ENCODE results near the gene TESK2. TPM values are rescaled to one million over a fixed set of nuclear protein-coding genes. Genes with fewer than 3 reads are reported as not detected.

Gene TESK2
- polyA plus RNA-seq, 1 donor, result 1.9 TPM

DNA sequence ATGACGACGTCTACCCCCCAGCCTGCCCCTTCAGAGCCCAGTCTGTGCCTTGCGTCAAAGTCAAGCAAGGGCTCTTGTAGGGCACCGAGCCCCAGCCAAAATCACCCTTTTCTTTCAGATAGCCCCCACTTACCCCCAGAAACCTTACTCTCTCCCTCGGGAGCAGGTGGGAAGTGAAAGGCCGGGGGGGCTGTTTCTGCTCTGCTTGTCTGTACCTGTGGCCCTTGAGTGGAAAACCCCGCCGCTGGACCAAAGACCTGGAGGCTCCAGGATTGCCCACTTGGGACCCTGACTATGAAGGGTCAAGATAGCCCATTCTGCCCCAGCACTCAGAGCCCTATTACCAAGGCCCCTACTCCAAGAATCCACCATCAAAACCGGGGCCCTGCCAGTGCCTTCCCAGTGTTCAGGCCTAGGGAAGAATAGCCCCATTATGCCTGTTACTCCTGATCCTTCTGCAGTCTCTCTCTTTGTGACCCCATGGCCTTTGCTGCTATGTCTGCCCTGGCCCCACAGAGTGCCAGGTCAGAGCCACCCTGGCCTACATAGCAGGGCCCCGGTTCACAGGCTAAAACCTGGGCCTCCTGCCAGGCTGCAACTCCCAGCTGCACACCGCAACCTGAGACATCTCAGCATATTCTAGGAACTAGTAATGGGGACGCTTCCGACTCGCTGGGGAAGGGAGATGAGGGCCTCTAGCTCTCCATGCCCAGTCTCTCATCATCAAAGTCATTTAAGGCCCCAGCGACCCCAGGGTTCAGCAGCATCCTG lies 186.5 kb downstream of the TESK2 start:
- no peak for DNase-seq (ENCODE audit: low read depth)

DNA sequence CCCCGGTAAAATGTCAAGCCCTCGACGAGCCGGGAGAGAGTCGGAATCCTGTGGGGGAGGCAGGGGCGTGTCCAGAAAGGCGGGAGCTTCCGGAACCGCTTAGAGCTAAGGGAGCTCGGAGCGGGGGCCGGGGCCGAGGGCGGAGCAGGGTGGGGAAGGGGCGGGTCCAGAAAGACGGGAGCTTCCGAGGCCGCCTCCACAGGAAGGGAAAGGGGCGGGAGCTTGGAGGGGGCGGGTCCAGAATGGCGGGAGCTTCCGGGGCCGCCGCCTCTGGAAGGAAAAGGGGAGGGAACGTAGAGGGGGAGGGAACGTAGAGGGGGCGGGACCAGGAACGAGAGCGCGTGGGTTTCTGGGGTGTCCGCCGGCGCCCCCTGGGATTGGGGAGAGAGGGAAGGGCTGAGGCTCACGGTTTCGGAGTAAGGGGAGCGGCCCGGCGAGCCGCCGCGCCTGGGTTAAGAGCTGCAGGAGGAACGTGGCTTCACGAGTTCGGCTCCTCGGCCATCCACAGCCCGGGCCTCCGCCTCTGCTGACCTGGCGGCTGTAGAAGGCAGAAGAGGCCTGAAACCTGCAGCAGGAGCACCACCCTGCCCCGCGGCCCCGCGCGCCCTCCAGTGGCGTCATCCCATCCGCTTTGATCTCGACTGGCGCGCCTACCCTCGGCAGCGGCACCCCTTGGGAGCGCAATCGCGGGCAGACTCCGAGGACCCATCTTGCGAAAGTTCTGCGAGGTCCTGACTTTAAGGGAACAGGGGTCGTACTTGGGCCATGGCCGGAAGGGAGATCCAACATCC lies 187.2 kb downstream of the TESK2 start:
- DNase-seq (ENCODE audit: low read depth), result peak; percentile 83

DNA sequence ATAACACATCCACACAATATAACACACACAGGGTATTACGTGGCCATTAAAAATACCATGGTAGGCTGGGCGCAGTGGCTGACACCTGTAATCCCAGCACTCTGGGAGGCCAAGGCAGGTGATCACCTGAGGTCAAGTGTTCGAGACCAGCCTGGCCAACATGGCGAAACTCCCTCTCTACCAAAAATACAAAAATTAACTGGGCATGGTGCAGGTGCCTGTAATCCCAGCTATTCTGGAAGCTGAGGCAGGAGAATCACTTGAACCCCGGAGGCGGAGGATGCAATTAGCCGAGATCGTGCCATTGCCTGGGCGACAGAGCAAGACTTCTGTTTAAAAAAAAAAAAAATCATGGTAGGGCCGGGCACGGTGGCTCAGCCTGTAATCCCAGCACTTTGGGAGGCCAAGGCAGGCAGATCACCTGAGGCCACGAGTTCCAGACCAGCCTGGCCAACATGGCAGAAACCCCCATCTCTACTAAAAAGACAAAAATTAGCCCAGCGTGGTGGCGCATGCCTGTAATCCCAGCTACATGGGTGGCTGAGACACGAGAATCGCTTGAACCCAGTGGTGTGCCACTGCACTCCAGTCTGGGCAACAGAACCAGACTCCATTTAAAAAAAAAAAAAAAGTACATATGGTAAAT lies 188.3 kb downstream of the TESK2 start:
- no peak for DNase-seq (ENCODE audit: low read depth)

DNA sequence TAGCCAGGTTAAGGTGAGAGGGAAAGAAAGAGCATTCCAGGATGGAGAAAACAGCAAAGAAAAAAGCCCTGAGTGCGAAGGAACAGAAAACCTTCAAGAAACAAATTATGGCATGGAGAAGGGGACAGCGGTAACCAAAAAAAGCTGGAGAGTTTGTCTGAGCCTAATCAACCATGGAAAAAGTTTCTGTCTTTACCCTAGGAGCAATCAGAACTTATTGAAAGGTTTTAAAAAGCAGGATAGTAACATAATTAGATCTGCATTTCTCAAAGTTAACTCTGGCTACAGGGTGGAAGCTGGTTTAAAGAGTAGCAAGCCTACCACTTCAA lies 190.3 kb downstream of the TESK2 start:
- DNase-seq (ENCODE audit: low read depth), result no peak

DNA sequence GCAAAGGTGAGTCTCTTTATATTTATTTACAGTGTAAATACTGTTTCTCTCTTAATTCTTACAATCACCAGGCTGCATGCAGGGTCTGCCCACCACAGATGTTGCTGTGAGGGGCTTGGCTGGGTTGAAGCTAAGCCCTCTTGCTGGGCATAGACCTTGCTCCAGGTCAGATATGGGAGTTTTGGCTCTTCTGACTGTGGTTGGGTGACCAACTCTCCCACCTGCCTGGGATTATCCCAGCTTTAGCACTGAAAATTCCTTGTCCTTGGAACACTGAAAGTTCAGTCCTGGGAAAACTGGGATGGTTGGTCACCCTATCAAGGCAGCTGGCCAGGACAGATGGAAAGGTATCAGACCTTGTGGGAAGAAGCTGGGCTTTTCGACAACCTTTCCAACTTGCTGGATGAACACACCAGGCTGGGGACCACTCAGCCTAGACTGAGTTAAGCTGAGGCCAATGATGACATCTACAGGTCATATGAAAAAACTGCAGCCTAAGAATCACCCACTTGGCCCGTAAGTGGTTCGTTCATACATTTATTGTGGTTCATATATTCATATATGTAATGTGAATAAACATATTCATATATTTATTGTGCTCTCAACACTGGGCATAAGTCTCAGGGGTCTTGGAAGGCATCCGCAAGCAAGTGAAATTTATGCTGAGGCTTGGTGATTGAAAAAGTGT lies 190.8 kb downstream of the TESK2 start:
- DNase-seq (ENCODE audit: low read depth), result peak; percentile 62

DNA sequence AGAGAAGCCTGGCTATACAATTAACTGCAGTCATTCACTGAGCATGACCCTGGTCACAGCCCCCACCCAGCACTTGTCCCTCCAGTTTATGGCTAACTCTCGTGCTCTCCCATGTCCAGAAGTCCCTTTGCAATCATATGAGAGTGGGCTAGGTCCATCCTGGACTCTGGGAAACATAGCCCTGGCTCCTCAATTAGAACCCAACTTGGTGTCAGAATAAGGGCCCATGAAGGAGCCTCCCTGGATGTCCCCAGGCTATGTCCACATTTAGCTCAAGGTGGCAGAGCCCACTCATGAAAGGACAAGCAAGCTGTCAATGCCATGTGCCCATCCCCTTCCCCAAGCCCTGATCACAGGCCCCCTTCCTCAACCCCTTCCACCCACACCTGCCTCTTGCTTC lies 191.7 kb downstream of the TESK2 start:
- no peak for DNase-seq (ENCODE audit: low read depth)

DNA sequence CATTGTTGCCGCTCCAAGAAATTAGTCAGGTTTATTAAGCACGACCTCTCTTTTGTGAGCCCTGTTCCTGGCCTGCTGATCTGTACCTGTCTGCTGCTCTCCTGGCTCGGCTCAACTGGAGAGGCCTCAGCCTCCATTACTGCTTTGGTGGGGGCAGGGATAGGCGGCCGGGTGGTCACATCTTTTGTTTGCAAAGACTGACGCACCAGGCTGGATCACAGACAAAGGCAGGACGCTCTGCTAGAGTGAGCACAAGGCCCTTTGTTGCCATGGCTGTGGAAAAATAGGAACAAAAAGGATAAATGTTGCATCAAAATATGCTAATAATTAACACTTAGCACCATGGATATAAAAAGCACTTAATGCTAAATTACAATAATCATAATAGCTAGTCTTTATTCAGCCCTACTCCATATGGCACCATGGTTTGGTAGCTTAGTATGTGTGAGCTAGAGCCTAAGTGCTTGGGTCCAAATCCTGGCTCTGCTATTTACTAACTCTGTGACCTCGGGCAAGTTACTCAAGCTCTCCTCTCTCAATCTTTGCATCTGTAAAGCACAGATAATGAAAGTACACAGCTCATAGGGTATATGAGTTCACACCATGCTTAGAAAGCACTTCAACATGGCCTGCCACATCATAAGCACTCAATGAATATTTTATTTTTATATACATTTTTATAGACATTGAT lies 193.2 kb downstream of the TESK2 start:
- DNase-seq (ENCODE audit: low read depth), result no peak

Other genes starting within 250 kb of the TESK2 start
- gene HPDL, start 164.3 kb downstream of the TESK2 start, polyA plus RNA-seq (ENCODE audit: insufficient read length), result 2.1 TPM
- gene TOE1, start 151.0 kb downstream of the TESK2 start, polyA plus RNA-seq (ENCODE audit: insufficient read length), result 6.0 TPM
- gene MUTYH, start 150.7 kb downstream of the TESK2 start, polyA plus RNA-seq (ENCODE audit: insufficient read length), result 16.9 TPM
- gene CCDC163, start 8.9 kb upstream of the TESK2 start, polyA plus RNA-seq (ENCODE audit: insufficient read length), result 2.1 TPM
- 7.5 TPM for gene MMACHC, start 9.1 kb upstream of the TESK2 start, polyA plus RNA-seq (ENCODE audit: insufficient read length)
- 142 TPM for gene PRDX1, start 30.7 kb upstream of the TESK2 start, polyA plus RNA-seq (ENCODE audit: insufficient read length)
- gene AKR1A1, start 59.7 kb upstream of the TESK2 start, polyA plus RNA-seq (ENCODE audit: insufficient read length), result 73.4 TPM
- gene NASP, start 92.9 kb upstream of the TESK2 start, polyA plus RNA-seq (ENCODE audit: insufficient read length), result 141 TPM
- 1.4 TPM for gene CCDC17, start 132.9 kb upstream of the TESK2 start, polyA plus RNA-seq (ENCODE audit: insufficient read length)
- gene GPBP1L1, start 195.4 kb upstream of the TESK2 start, polyA plus RNA-seq (ENCODE audit: insufficient read length), result 62.6 TPM
- 28.2 TPM for gene TMEM69, start 197.0 kb upstream of the TESK2 start, polyA plus RNA-seq (ENCODE audit: insufficient read length)

All from forelimb muscle (tissue), 1 donor.